Aorta (tissue), 5 donors: ENCODE results near the gene LIPK. TPM values are rescaled to one million over a fixed set of nuclear protein-coding genes. Genes with fewer than 3 reads are reported as not detected.

ENCODE experiments used
- ATAC-seq: fragments of 200-7000 bp; cut with Tn5 transposase; one replicate; pipeline ENCODE4 v1.9.1; 2022; ENCODE audit warnings: moderate library complexity; ENCODE audit not compliant: low FRiP score
- DNase-seq, 2 donors: peaks; one replicate each; pipeline ENCODE4 v3.0.0-alpha.2; 2020
- H3K27ac ChIP-seq, 2 donors: one replicate each; pipeline ENCODE4 v1.5.1; 2013; ENCODE audit warnings: low read length in 2 of 2, mild to moderate bottlenecking in 2 of 2, moderate library complexity in 2 of 2, control low read depth in 1 of 2, inconsistent platforms in 1 of 2, low read depth in 1 of 2
- H3K27me3 ChIP-seq, 2 donors: one replicate each; pipeline ENCODE4 v1.6.1; 2013; ENCODE audit warnings: control low read depth in 1 of 2, low read length in 1 of 2, mild to moderate bottlenecking in 1 of 2, moderate library complexity in 1 of 2; ENCODE audit not compliant: insufficient read depth in 2 of 2, control insufficient read depth in 1 of 2
- H3K36me3 ChIP-seq, 2 donors: one replicate each; pipeline ENCODE4 v1.6.1; 2013; ENCODE audit warnings: control low read depth in 1 of 2, low read length in 1 of 2, mild to moderate bottlenecking in 1 of 2; ENCODE audit not compliant: insufficient read depth in 2 of 2, control insufficient read depth in 1 of 2
- H3K4me1 ChIP-seq, 2 donors: one replicate each; pipeline ENCODE4 v1.6.1; 2013; ENCODE audit warnings: low read length in 2 of 2, control low read depth in 1 of 2, mild to moderate bottlenecking in 1 of 2, moderate library complexity in 1 of 2; ENCODE audit not compliant: insufficient read depth in 2 of 2, control insufficient read depth in 1 of 2
- H3K4me3 ChIP-seq, 2 donors: one replicate each; pipeline ENCODE4 v1.5.1; 2013; ENCODE audit warnings: low read length in 2 of 2, control low read depth in 1 of 2, mild to moderate bottlenecking in 1 of 2
- H3K9me3 ChIP-seq: one replicate; pipeline ENCODE4 v1.6.1; 2013; ENCODE audit warnings: mild to moderate bottlenecking, low read length; ENCODE audit not compliant: control insufficient read depth
- WGBS, 2 donors: extraction: QIAGEN DNeasy Blood & Tissue Kit; methylation state at CpG; one replicate each; pipeline ENCODE4 v1.1.7; 2013; 5-methylcytosine and 5-hydroxymethylcytosine counted together
- intact Hi-C, 2 donors: fragments of 100-400 bp; cut with DNase I; formaldehyde crosslinking; loops; one replicate each; pipeline versions ENCODE4 v1.14.2 to v1.15.0; 2022
- polyA plus RNA-seq, 2 donors: library from polyadenylated mRNA; stranded (reverse); fragments of 200-250 nt; gene quantifications; one replicate each; pipeline ENCODE4 v1.2.3, GENCODE V29; 2013
- total RNA-seq, 2 donors: library from RNA; stranded (reverse); fragmentation: NEBNext Ultra II Directional; extraction: Animal tissue kit (Norgen Biotek cat#: 25700); gene quantifications; one replicate each; pipeline ENCODE4 v1.2.1, GENCODE V29; 2021
- donor health status: healthy with polysubstance abuse.
- donor health status: Bipolar disorder and iron deficiency.
- donor health status: DM: no; HTN: no; CAD: no.
- donor health status: DM: no; HTN: no; CAD: no.
- donor health status: DM: yes; HTN: yes; CAD: no.

LIPK gene
- total and polyA plus RNA-seq, 4 donors: not detected

GRCh38 chr10:88756660-88757059 is 50.6 kb downstream of the LIPK start:
- no peaks in the 10 kb centered on the region for H3K36me3 ChIP-seq
- ATAC-seq (no peak), DNase-seq (no peak)
- no peaks in the 10 kb centered on the region for H3K9me3 ChIP-seq
- H3K4me1 ChIP-seq: no peaks in the 10 kb centered on the region
- intact Hi-C loops: no loop called here
- H3K27me3 ChIP-seq: peaks cover 0 to 2% of the 10 kb centered on the region in 2 donors
- no peak overlapping the region for H3K27ac ChIP-seq
- 0% methylated on average over 1 of the region's 1 CpG for WGBS, 2 donors
- H3K4me3 ChIP-seq: no peak overlapping the region

DNA sequence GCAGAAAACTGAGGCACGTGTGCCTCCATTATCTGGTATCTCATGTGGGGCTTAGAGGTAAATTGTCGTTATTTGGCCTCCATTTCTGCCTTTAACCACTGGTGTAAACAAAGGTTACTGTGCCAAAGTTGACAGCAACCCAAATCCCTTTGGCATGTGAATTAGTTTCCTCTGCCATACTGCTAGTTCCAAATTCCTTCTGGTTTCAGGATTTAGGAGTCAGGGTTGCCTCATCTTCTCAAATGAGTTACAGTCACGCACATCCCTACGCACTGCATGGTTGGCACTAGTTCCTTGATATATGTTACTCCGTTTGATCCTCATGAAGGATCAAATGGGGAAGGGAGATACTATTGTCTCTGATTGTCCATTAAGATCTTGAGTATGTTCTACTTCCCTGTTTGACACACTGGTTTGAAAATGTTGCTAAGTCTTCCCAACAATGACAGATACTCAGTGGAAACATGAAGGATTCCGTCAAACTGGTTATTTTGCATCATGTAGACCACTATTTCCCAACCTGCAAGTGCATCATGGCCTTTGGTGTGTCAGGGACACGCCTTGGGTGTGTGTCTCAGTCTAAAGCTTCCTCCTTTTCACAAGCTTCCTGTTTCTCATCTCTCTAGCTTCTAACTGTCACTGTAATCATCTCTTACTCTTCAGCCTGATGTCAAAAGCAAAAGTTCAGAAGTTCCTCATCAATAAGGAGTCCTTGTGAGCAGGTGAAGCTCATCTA is 53.5 kb downstream of the LIPK start, which contains the start of gene LIPN:
Gene LIPN (plus strand): TSS at position 655 of the 736 bp plus-strand sequence. CDS start 1,386 bp downstream, outside the sequence.
- Histone ChIP-seq H3K9me3 (no peaks in the 10 kb centered on the region), H3K27me3 (no peaks in the 10 kb centered on the region), H3K4me3 (no peak within 1 kb of the TSS), H3K27ac (no peak within 1 kb of the TSS), H3K4me1 (no peaks in the 10 kb centered on the region), H3K36me3 (no peaks in the 10 kb centered on the region)
- intact Hi-C loops: no loop called here
- DNase-seq (peak in 1 of 2 donors; percentile 48), ATAC-seq (no peak)
- WGBS, 2 donors: 73 to 86% methylated on average over 7 of the region's 7 CpGs

- Histone ChIP-seq H3K36me3 (no peaks in the 10 kb centered on the region), H3K4me1 (no peaks in the 10 kb centered on the region), H3K27ac (no peak overlapping the region), H3K4me3 (no peak overlapping the region), H3K9me3 (no peaks in the 10 kb centered on the region), H3K27me3 (no peaks in the 10 kb centered on the region)
- intact Hi-C loops: no loop called here
- DNase-seq: no peak
- no peak for ATAC-seq
- 32 to 40% methylated on average over 1 of the region's 1 CpG for WGBS, 2 donors
Measured at GRCh38 chr10:88762906-88763305, 56.9 kb downstream of the LIPK start.

DNA sequence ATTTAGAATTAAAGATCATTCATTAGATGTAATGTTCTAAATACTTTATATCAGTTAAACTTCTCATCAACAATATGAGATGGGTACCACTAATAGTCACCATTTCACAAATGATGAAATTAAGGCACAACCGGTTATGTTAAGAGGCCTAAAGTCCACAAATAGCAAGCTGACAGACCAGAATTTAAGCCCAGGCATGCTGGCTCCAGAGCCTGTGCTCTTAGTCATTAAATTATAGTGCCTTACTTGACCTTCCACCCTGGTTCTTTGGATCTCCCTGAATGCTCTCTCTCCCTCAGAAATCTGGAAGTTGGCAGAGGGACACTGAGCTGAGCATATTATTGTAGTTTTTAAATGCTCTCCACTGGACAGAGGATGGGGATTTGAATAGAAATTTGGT is 57.4 kb downstream of the LIPK start:
- 24 to 27% methylated on average over 1 of the region's 1 CpG for WGBS, 2 donors
- no peaks in the 10 kb centered on the region for H3K27me3 ChIP-seq
- H3K36me3 ChIP-seq: no peaks in the 10 kb centered on the region
- no peaks in the 10 kb centered on the region for H3K4me1 ChIP-seq
- DNase-seq (no peak), ATAC-seq (no peak)
- intact Hi-C loops: no loop called here
- no peak overlapping the region for H3K4me3 ChIP-seq
- no peaks in the 10 kb centered on the region for H3K9me3 ChIP-seq
- no peak overlapping the region for H3K27ac ChIP-seq

DNA sequence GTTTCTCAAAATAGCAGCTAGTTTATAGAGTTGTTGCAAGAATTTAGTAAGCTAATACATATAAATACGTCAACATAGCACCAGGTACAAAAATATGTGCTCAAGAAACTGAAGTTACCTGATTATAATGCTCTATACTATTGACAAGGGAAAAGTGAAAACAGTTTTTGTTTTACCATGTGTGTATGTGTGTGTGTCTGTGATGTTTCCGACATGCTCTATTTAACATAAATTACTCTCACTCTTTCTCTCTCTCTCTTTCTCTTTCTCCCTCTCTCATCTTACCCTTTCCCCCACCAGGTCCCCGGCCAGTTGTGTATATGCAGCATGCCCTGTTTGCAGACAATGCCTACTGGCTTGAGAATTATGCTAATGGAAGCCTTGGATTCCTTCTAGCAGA is 58.1 kb downstream of the LIPK start:
- no peak for DNase-seq
- no peaks in the 10 kb centered on the region for H3K27me3 ChIP-seq
- H3K4me1 ChIP-seq: no peaks in the 10 kb centered on the region
- no peak overlapping the region for H3K4me3 ChIP-seq
- no peak for ATAC-seq
- H3K27ac ChIP-seq: no peak overlapping the region
- no peaks in the 10 kb centered on the region for H3K36me3 ChIP-seq
- 70 to 79% methylated on average over 3 of the region's 3 CpGs for WGBS, 2 donors
- no peaks in the 10 kb centered on the region for H3K9me3 ChIP-seq
- intact Hi-C loops: no loop called here

DNA sequence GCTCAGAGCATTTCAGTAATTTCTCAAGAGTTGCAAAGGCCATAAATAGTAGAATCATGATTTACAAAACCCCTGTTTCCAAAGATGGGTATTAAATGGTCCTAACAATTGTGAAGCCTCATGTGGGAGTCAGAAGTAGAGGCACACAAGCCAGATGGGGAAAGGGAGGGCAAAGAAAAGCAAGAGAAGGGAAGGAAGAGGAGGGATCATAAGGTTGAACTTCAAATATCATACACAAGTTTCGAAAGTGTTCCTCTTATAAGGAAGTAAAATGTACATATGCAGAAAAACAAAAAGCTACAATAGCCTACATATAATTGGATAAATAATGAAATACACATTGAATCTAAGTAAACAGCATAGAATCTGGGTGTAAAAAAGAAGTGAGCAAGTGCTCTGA is 59.8 kb downstream of the LIPK start:
- ATAC-seq: no peak

DNA sequence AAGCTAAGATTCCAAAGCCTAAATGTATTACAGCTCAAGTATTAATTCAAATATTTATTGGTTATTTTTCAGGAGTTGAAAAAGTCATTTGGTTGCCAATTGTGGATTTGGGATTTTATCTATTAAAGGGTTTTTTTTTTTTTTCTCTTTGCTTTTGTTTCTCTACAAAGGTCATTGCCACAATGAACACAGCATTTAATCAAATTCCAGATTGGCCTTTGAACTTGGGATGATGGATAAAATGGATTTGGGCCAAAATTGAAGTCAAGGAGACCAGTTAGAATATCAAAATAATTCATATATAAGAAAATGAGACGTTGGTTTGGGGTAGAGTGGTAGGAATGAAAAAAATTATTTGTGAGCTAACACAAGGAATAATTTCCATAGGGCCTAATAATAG is 63.3 kb downstream of the LIPK start:
- H3K4me1 ChIP-seq: no peaks in the 10 kb centered on the region
- no peak overlapping the region for H3K27ac ChIP-seq
- H3K27me3 ChIP-seq: no peaks in the 10 kb centered on the region
- H3K36me3 ChIP-seq: no peaks in the 10 kb centered on the region
- H3K9me3 ChIP-seq: no peaks in the 10 kb centered on the region
- ATAC-seq (no peak), DNase-seq (no peak)
- WGBS, 2 donors: 18 to 31% methylated on average over 1 of the region's 1 CpG
- intact Hi-C loops: no loop called here
- H3K4me3 ChIP-seq: no peak overlapping the region

More for the DNA sequence above, 59.8 kb downstream of the LIPK start:
- H3K27me3 ChIP-seq: no peaks in the 10 kb centered on the region
- 85 to 86% methylated on average over 1 of the region's 1 CpG for WGBS, 2 donors
- H3K4me3 ChIP-seq: no peak overlapping the region
- H3K4me1 ChIP-seq: no peaks in the 10 kb centered on the region
- no peaks in the 10 kb centered on the region for H3K36me3 ChIP-seq
- DNase-seq: no peak
- intact Hi-C loops: no loop called here
- no peak overlapping the region for H3K27ac ChIP-seq
- H3K9me3 ChIP-seq: no peaks in the 10 kb centered on the region

DNA sequence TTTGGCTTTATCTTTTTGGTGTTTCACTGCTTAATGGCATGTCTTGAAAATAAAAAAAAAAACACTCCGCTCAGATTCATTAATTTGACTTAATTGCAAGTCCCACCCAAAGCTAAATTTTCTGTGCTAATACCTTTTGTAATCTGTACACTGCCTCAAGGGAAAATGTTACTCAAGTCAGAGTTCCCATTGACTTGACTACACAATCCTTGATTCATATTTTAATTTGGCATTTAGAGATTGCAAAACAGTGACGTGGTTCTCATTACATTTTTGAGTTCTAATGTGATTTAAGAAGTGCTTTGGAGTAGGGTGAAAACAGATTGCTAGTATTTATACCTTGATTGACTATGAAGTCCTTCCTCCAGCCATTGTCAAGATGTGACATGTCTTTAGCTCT is 75.2 kb downstream of the LIPK start:
- no peak overlapping the region for H3K27ac ChIP-seq
- no peak overlapping the region for H3K4me3 ChIP-seq
- ATAC-seq (no peak), DNase-seq (no peak)
- intact Hi-C loops: no loop called here
- H3K36me3 ChIP-seq: no peaks in the 10 kb centered on the region
- no peaks in the 10 kb centered on the region for H3K4me1 ChIP-seq
- H3K9me3 ChIP-seq: no peaks in the 10 kb centered on the region
- H3K27me3 ChIP-seq: no peaks in the 10 kb centered on the region
- WGBS, 2 donors: 55 to 58% methylated on average over 2 of the region's 2 CpGs

DNA sequence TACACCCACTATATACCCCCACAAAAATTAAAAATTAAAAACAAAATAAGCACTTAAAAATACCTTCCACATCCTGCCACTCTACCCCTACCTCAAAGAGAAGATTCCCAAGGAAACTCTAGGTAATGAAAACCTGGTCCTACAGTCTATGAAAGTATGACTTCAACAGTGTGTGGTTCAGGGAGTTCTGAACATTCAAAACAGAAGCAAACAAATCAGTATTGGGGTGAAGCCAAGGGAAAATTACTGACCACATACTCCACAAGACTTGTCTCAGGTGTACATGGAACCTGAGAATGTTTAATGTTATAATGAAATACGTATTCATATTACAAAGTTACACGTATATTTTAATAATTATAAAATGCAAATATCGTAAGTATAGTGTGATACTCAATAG is 76.2 kb downstream of the LIPK start:
- Histone ChIP-seq H3K27ac (no peak overlapping the region), H3K4me1 (no peaks in the 10 kb centered on the region), H3K9me3 (no peaks in the 10 kb centered on the region), H3K36me3 (no peaks in the 10 kb centered on the region), H3K27me3 (no peaks in the 10 kb centered on the region), H3K4me3 (no peak overlapping the region)
- ATAC-seq (no peak), DNase-seq (no peak)
- intact Hi-C loops: no loop called here
- 88 to 91% methylated on average over 3 of the region's 3 CpGs for WGBS, 2 donors
